ENCODE data around the gene KLHL25.

KLHL25 gene

DNA sequence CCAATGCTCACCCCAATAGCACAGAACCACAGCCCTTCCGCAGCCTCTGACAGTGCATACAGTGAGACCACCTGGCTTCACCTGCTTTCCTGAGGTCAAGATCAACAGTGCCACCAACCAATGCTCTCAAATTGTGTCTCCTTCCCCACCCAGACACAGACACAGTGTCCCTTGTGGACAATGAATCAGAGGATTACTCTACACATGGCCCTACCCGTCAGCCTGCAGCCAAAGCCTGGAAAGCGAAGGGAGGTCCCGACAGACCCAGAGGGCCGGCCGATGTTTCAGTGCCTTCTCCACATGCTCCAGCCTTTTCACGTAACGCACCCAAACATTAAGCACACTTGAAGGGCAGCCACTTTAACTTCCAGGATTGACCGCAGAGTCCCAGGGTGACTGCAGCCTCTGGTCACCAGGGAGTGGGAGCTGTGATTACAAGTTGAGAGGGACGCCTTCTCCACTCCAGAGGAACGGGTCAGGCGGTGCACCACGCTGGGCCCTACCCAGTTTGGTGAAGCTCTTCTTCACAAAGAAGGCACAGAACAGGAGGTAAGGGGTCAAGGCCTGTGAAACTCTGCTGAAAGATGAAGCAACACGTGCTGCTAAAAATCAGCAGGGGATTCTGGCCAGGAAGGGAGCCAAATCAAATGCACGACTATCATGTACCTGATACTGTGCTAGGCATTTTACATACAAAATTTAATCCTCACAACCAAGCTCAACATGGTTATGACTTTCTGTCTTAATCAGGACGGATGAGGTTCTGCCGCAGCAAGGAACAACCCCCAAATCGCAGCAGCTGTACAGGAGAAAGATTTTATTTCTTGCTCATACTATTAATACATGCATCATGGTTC is 17.2 kb downstream of the KLHL25 start:
- DNase-seq = no peak

DNA sequence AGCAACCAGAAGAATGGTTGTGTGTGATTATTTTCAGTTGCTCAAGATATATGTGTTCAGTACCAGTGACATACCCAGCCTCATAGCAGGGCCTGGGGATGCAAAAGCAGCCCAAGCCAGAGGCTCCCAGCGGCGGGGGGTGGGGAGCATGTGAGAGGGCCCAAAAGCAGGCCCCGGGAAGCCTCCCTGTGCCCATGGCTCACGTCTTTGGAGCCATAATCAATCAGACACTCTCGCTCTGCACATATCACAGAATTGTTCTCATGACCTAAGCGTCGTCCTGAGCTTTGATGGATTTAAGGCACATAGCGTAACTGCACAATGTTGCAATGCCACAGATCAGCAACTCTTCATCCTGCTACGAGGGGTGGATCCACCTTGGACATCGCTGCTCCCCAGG is 20.8 kb downstream of the KLHL25 start:
- DNase-seq = no peak

DNA sequence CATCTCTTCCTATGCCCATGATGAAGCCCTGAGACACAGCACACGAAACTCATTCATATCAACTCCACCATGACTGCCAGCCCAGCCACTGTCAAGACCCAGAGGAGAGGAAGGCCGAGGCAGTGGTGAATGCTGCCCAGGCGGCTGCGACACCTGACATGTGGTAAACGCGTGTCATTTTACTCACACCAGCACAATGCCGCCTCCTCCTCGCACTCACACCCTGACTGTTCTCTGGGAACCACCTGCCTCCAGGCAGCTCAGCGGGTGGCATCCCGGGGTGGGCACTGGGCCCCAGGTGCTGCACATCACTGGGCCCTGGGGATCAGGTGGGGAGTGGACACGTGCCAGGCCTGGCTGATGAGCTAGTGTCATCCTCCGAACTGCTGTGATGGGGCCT is 21.5 kb downstream of the KLHL25 start:
- DNase-seq = no peak

GRCh38 chr15:85772668-85773067 is 22.1 kb downstream of the KLHL25 start:
- no peak for DNase-seq

DNA sequence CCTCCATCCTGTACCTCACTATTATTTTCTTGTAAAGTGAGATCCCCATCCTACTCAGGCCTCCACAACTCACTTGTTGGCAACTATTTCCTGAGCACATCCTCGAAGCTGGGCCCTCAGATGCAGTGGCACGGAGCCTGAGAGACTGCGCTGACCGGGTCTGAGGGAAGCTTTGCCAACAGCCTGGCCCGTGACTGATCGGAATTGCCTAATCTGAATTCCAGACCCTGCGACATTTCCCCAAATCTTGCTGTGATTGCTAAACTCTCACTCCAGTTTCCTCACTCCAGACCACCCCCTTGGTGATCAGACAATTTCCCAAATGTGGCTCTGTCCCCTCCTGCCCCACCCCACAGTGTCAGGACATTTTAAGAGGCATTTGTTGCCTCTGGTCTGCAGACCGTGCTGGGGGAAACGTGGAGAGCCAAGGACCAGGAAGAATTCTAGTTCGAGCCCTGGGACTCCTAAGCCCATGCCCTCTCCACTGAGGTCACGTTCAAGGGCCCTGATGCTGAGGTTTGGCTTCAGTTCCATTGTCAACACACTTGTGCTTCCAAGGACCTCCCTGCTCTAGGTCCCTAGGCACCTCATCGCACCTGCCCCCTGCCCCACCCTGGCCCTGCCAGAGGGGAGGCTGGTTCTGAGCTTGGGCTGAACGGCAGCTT is 22.8 kb downstream of the KLHL25 start:
- DNase-seq = no peak

DNA sequence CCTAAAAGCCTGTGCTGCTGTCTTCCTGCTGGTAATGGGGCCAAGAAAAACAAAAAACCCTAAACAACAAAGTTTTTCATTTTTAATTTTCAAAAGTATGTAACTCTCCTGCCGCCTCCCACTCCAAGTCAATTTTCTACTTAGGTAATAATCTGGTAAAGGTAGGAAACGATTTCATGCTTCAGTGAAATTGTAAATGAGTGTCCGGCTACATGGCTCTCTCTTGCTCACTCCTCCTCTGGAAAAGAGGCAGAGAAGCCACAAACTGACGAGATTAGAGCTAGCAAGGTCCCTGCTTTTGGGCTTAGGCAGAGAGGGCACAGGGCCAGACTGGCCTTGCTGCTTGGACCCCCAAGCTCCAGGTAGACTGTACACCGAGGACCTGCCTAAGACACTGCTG is 23.5 kb downstream of the KLHL25 start:
- no peak for DNase-seq

DNA sequence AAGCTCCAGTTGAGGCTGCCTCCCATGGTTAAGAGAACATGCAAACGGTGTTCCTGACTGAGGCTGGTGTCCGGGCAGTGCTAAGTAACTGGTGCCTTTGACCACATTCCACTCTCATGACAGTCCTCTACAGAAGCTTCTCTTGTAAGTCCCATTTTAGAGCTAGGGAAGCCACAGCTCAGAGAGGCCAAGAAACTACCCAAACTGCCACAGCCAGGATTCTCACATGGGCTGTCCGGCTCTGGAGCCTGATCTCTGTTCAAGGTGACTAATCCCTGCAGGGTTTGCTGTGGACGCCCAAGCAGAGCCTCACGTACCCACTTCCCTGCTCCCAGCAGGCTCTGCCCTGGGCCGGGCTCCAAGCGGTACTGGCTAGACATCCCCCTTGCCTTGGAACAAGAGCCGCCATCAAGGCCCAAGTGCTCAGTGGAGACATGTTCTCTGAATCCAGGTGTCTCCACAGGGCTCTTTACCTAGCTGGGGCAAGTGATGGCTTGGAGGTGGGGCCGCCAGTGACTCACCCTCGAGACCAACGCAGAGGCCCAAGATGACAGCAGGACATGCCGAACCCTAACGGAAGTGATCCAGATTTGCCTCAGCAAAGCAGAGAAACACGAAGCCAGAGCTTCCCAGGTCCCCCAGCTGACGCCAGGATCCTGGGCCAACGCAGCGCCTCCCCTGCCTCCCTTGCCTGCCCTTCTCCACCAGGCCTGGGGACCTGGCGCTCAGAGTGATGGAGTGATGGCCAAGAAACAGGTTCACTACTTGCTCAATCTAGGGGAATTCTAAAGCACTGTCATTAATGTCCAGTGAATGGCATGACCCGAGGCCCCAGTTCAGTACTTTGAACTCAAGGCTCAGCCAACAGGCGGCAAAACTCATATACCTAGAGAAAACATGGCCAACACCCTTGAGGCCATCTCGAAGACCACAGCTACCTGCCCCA is 24.4 kb downstream of the KLHL25 start:
- no peak for DNase-seq

DNA sequence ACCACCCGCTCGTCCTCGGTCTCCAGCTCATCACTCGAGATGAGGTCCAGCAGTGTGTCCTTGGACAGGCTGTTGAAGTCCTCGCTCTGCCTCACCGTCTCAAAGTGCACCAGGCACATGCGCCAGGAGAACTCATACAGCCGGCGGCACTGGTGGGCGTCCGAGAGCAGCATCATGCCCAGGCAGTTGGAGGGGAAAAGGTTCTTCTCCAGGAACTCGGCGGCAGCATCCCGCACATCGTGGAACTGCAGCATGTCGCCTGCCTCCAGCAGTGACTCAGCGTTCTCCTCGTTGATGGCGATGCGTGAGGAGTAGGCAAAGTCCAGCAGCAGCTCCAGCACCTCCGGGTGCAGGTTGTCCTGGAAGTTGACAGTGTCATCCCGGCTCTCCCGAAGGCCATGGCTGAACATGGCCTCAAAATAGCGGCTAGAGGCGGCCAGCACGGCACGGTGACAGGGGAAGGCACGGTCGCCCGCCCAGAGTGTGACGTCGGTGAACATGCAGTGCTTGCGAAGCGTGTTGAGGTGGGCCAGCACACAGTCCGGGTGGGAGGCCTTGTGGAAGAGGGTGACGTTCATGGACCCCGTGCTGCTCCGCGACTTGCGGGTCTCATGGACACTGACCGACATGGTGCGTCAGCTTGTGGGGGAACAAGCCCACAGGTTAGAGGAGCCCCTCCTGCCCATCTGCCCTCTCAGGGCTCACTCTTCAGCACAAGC is 25.4 kb downstream of the KLHL25 start:
- no peak for DNase-seq

DNA sequence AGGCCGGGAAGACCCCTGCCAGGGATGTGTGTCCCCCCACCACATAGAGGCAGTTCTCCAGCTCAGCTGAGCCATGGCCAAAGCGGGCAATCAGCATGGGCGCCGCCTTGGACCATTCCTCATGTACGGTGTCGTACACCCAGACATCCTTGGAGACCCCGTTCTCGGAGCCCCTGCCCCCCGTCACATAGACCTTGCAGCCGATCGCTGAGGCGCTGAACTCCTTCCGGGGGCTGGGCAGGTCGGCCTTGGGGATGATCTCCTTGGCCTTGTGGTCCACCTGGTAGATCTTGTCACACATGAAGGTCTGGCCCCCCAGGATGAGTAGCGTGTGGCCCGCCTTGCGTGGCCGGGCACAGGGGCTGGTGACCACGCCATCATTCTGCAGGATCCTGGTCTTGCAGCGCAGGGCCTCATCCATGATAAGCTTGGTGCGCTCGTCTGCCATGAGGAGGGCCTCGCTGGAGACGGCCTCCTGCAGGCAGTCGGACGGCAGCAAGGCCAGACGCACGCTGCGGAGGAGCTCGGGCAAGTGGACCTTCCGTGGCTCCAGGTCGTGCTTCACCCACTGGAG is 26.0 kb downstream of the KLHL25 start:
- DNase-seq = no peak

- DNase-seq = no peak
Measured at GRCh38 chr15:85767785-85768529, 26.8 kb downstream of the KLHL25 start.

- DNase-seq = no peak
Measured at GRCh38 chr15:85766001-85766831, 28.5 kb downstream of the KLHL25 start.

- no peak for DNase-seq
Measured at GRCh38 chr15:85764649-85765277, 30.0 kb downstream of the KLHL25 start.

DNA sequence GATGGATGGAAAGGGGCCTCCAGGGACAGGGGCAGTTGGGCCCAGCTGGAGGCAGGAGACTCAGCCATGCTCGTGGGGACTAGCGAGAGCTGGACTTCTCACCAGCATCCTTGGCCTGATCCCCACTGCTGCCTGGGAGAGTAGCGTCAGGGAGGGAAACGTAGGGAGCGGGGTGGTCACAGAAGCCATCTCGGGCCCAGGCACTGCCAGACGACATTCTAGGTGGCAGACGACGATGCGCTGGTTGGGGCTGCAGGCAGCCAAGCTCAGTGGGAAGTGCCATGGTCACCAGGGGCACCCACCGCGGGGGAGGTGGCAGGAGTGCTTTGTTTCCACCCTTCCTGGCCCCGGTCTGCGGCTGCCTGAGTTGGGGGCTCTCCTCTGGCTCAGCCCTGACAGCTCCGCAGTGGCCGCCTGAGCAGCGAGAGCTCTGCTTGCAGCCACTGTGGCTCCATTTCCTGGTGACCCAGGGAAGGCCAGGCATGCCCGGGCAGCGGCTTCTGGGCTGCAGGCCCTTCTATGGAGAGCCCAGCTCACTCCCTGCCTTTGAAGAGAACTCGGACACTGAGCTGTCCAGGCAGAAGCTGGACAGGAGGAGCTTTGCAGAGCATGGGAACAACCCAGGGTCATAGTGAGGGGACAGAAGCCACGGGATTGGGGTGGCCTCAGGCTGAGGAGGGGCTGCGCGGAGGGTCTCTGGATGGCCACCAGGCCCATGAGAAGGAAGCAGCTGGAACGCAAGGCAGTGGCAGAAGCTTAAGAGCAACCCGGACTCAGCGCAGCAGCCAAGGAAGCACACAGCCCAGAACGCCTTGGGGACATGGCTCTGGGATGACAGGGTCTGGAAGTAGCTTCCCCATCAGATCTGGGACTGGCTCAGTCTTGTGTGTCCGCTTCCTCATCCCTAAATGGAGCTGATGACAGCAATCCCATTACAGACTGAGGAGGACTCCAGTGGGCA is 30.8 kb downstream of the KLHL25 start:
- DNase-seq = no peak

DNA sequence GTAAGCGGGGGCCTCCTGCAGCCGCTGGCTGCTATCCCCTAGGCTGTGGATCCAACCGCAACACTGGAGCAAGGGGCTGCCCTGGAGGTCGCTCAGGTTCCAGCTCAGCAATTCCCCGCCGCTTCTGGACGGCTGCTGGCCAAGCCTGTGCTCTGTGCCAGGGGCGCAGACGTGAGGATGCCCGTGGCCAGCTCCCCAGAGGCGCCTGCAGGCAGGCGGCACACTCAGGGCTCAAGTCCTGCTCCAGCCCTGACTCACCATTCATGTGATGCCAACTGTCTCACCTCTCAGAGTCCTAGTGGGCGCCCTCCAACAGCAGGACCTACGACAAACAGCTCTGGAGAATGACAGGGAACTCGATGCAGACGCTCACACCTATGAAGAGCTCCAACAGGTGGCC is 31.6 kb downstream of the KLHL25 start:
- DNase-seq = no peak

DNA sequence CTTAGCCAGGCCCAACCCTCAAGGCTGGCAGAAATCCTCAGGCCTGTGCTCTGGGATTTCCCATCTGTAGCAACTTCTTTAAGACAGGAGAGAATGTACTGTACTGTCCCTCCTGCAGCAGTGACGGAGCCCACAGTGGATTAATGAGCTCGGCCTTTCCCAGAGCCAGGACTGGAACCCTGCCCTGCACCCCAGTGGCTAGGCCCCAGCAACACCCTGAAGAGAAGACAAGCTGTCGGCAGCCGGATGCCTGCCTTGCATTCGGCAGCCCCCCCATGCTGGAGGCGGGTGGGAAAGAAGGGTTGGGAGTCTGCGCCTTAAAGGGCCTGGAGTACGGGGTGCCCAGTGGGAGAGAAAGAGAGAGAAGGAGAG is 32.0 kb downstream of the KLHL25 start:
- DNase-seq = no peak

DNA sequence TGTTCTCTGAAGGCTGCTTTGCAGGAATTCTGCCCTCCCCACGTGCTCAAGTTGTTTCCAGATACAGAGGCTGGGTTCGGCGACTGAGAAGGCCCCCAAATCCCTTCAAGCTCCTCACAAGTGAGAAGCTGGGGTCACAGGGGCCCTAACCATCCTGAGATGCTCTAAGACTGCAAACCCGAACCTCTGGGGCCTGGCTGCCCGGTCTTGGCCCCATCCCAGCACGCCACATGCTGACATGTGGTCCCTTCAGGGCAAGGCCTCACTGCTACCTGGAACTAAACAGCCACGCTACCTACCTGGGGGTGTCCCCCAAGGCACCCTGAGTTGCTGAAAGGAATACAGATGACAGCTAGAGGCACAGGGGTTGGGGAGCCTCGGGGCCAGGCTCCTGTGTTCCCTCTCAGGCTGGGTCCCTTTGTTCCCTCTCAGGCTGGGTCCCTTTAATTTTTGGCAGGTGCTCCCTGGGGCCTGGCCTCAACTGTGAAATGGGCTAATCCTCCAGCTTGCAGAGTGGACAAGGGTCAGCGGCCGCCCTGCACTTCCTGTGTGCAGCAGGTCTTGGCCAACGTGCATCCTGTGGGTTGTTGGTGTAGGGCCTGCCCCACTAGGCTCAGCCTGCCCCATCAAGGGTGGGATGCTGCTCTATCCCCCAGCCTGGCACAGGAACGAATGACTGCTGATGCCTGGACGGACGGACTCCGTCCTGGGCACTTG is 32.5 kb downstream of the KLHL25 start:
- no peak for DNase-seq

GRCh38 chr15:85761635-85762034 is 33.1 kb downstream of the KLHL25 start:
- no peak for DNase-seq

Data from NCI-H1436 treated with DMSO at 0.1 percent for 48 hours (cell line).